A549 (cell line): Measurements from ENCODE around the gene S100A8.

Experiments used
- CHD4 ChIP-seq: fragments of 200-600 bp; sonication (generic); IDR thresholded peaks from 2 replicates; pipeline ENCODE4 v1.6.1; 2016; ENCODE audit warnings: antibody characterized with exemption, mild to moderate bottlenecking, borderline replicate concordance
- EP300 ChIP-seq, 2 experiments: fragments of >200 bp; sonication (Bioruptor Twin); formaldehyde crosslinking; IDR thresholded peaks; 2 replicates in 1 of 2; 3 replicates in 1 of 2; pipeline ENCODE4 v1.6.1; 2016 to 2017
- POLR2AphosphoS2 ChIP-seq: conservative IDR thresholded peaks from 2 replicates; pipeline ENCODE4 v1.6.1; 2012; ENCODE audit warnings: low read length, improper control_type of control experiment, inconsistent platforms
- TF ChIP-seq, protein P1 (sequence below): fragments of >200 bp; sonication (Bioruptor Twin); formaldehyde crosslinking; IDR thresholded peaks from 3 replicates; pipeline ENCODE4 v1.5.1; 2016
- TF ChIP-seq, protein P2 (sequence below): fragments of 450-650 bp; IDR thresholded peaks from 2 replicates; pipeline ENCODE4 v1.6.1; 2014; ENCODE audit warnings: antibody characterized with exemption

DNA sequence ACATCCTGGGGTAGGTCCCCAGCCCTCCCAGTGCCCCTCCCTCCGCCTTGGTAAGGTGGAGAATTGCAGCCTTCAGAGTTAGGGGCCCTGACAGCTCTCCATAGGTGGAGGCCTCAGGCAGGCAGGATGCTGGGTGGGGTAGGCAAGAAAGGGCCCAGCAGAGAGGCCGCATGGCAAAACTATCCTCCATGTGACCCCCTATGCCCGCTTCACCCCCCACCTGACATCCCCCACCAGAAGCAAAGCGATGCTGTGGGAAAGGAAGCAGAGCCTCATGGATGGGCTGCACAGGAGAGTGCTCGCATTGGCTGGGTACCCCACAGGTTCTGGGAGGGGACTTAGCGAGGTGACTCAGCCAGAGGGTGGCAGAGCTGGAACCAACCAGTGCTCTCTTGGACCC lies 31.6 kb downstream of the S100A8 start:
- no peak for TF ChIP-seq EP300 (IDR thresholded peaks at IDR 0.05)
- TF ChIP-seq CHD4: no peak
- TF ChIP-seq, protein P1, sequence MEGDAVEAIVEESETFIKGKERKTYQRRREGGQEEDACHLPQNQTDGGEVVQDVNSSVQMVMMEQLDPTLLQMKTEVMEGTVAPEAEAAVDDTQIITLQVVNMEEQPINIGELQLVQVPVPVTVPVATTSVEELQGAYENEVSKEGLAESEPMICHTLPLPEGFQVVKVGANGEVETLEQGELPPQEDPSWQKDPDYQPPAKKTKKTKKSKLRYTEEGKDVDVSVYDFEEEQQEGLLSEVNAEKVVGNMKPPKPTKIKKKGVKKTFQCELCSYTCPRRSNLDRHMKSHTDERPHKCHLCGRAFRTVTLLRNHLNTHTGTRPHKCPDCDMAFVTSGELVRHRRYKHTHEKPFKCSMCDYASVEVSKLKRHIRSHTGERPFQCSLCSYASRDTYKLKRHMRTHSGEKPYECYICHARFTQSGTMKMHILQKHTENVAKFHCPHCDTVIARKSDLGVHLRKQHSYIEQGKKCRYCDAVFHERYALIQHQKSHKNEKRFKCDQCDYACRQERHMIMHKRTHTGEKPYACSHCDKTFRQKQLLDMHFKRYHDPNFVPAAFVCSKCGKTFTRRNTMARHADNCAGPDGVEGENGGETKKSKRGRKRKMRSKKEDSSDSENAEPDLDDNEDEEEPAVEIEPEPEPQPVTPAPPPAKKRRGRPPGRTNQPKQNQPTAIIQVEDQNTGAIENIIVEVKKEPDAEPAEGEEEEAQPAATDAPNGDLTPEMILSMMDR: no peak
- TF ChIP-seq POLR2AphosphoS2: no peak
- TF ChIP-seq, protein P2, sequence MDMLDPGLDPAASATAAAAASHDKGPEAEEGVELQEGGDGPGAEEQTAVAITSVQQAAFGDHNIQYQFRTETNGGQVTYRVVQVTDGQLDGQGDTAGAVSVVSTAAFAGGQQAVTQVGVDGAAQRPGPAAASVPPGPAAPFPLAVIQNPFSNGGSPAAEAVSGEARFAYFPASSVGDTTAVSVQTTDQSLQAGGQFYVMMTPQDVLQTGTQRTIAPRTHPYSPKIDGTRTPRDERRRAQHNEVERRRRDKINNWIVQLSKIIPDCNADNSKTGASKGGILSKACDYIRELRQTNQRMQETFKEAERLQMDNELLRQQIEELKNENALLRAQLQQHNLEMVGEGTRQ: no peak
